ENCODE results near the gene DDX6.
A peak's percentile ranks its signal among the peaks of the same experiment; 100 is the strongest.

Gene DDX6

GRCh38 chr11:118791111-118791960 is at the start of gene DDX6 (continued):
- TF ChIP-seq GLIS2 (tag by site-specific recombination; IDR thresholded peaks at IDR 0.05) (peak; percentile 96; the same call in 1 of the 2 replicates), YY1 (tag by site-specific recombination; IDR thresholded peaks at IDR 0.05) (peak; percentile 87), ZBTB26 (tag by site-specific recombination; optimal IDR thresholded peaks at IDR 0.05) (peak; percentile 96), ZNF777 (tag by site-specific recombination; IDR thresholded peaks at IDR 0.05; ENCODE audit: borderline replicate concordance) (peak; percentile 62), HIC1 (tag by site-specific recombination; IDR thresholded peaks at IDR 0.05) (peak; percentile 66), ZNF311 (tag by site-specific recombination; IDR thresholded peaks at IDR 0.05; ENCODE audit: borderline replicate concordance) (no peak), ZNF623 (tag by site-specific recombination; IDR thresholded peaks at IDR 0.05) (no peak), CTCF (tag by site-specific recombination; IDR thresholded peaks at IDR 0.05) (peak; percentile 91), ZNF423 (tag by site-specific recombination; IDR thresholded peaks at IDR 0.05) (peak; percentile 55), PRDM10 (tag by site-specific recombination; IDR thresholded peaks at IDR 0.05) (peak; percentile 60), KLF17 (tag by site-specific recombination; IDR thresholded peaks at IDR 0.05) (peak; percentile 43; the same call in 1 of the 2 replicates)

GRCh38 chr11:118838905-118839553 is 48.1 kb upstream of the DDX6 start:
- TF ChIP-seq PRDM1 (tag by site-specific recombination; IDR thresholded peaks at IDR 0.05): peak; percentile 34; the same call in 1 of the 2 replicates
- no peak for TF ChIP-seq ZFP3 (tag by site-specific recombination; IDR thresholded peaks at IDR 0.05; ENCODE audit: low read depth)
- H3K27ac ChIP-seq (ENCODE audit: extremely low read depth, low read depth, low read length): no peak overlapping the region
- ChIA-PET POLR2A (interaction anchor here (1.5 kb wide), 1 partner anchor 48 kb away, joined by 3 read pairs; the partner anchor contains the start of gene DDX6), CTCF (interaction anchor here (0.9 kb wide), 1 partner anchor 117 kb away, joined by 3 read pairs; the partner anchor contains the start of gene UPK2)
- no peaks in the 10 kb centered on the region for H3K4me1 ChIP-seq (ENCODE audit: control insufficient read depth, insufficient read depth, low read length)
- no peaks in the 10 kb centered on the region for H3K9me3 ChIP-seq (ENCODE audit: control insufficient read depth, insufficient read depth, low read depth, low read length)
- no peaks in the 10 kb centered on the region for H3K36me3 ChIP-seq (ENCODE audit: control insufficient read depth in 2 of 2, insufficient read depth in 1 of 2, low read length in 2 of 2)
- no peak overlapping the region for H3K4me3 ChIP-seq (ENCODE audit: low read depth, low read length)

Data from HEK293 (cell line).